GM23338 (cell line): ENCODE data around the gene CRADD. TPM values are rescaled to one million over a fixed set of nuclear protein-coding genes. Genes with fewer than 3 reads are reported as not detected.

Experiments
- ATAC-seq: fragments of 200-7000 bp; cut with Tn5 transposase; 3 replicates; pipeline ENCODE4 v1.9.1; 2020
- DNase-seq: peaks from one replicate; pipeline ENCODE4 v3.0.0-alpha.2; 2015; ENCODE audit warnings: low spot score
- H2AFZ ChIP-seq: fragments of 200-600 bp; sonication (generic); 2 replicates; pipeline ENCODE4 v1.8.0; 2016; ENCODE audit warnings: antibody characterized with exemption, mild to moderate bottlenecking, moderate library complexity
- H3F3A ChIP-seq: fragments of 200-600 bp; sonication (generic); replicated peaks from 2 replicates; pipeline ENCODE4 v1.8.0; 2017; ENCODE audit warnings: antibody characterized with exemption, mixed run types, low read depth
- H3K27ac ChIP-seq: fragments of 200-600 bp; sonication (generic); 2 replicates; pipeline ENCODE4 v1.6.1; 2016; ENCODE audit warnings: low read depth
- H3K27me3 ChIP-seq: fragments of 200-600 bp; sonication (generic); 2 replicates; pipeline ENCODE4 v1.8.0; 2016; ENCODE audit warnings: mild to moderate bottlenecking, mixed run types, moderate library complexity; ENCODE audit not compliant: insufficient read depth
- H3K36me3 ChIP-seq: fragments of 200-600 bp; sonication (generic); 2 replicates; pipeline ENCODE4 v1.8.0; 2016; ENCODE audit warnings: mild to moderate bottlenecking; ENCODE audit not compliant: insufficient read depth
- H3K4me1 ChIP-seq: fragments of 200-600 bp; sonication (generic); 2 replicates; pipeline ENCODE4 v1.8.0; 2016; ENCODE audit warnings: mild to moderate bottlenecking, moderate library complexity; ENCODE audit not compliant: insufficient read depth
- H3K4me2 ChIP-seq: fragments of 200-600 bp; sonication (generic); 2 replicates; pipeline ENCODE4 v1.7.1; 2017; ENCODE audit warnings: mixed run types
- H3K4me3 ChIP-seq: fragments of 200-600 bp; sonication (generic); 2 replicates; pipeline ENCODE4 v1.6.1; 2016; ENCODE audit warnings: mixed run types
- H3K79me2 ChIP-seq: fragments of 200-600 bp; sonication (generic); replicated peaks from 2 replicates; pipeline ENCODE4 v1.8.0; 2017; ENCODE audit warnings: mild to moderate bottlenecking; ENCODE audit not compliant: insufficient read depth
- H3K9me2 ChIP-seq: fragments of 200-600 bp; sonication (generic); 2 replicates; pipeline ENCODE4 v1.8.0; 2017; ENCODE audit not compliant: insufficient read depth
- H4K20me1 ChIP-seq: fragments of 200-600 bp; sonication (generic); replicated peaks from 2 replicates; pipeline ENCODE4 v1.8.0; 2017; ENCODE audit warnings: mild to moderate bottlenecking; ENCODE audit not compliant: insufficient read depth
- H3K27ac Mint-ChIP-seq: 2 replicates; pipeline ENCODE4 v1.8.0; 2020; ENCODE audit warnings: inconsistent platforms, mild to moderate bottlenecking, moderate library complexity, mixed read lengths
- H3K27me3 Mint-ChIP-seq: 3 replicates; pipeline ENCODE4 v1.8.0; 2022; ENCODE audit warnings: low read depth, mild to moderate bottlenecking, moderate library complexity, mixed read lengths, inconsistent platforms; ENCODE audit not compliant: insufficient read depth, poor library complexity
- H3K36me3 Mint-ChIP-seq: 3 replicates; pipeline ENCODE4 v1.8.0; 2021; ENCODE audit warnings: low read depth, mild to moderate bottlenecking, inconsistent platforms, moderate library complexity, mixed read lengths
- H3K4me1 Mint-ChIP-seq: 3 replicates; pipeline ENCODE4 v1.8.0; 2020; ENCODE audit warnings: mild to moderate bottlenecking, inconsistent platforms, mixed read lengths
- H3K4me3 Mint-ChIP-seq: 3 replicates; pipeline ENCODE4 v1.8.0; 2021; ENCODE audit warnings: moderate library complexity, mild to moderate bottlenecking, inconsistent platforms, mixed read lengths
- H3K9me3 Mint-ChIP-seq: 3 replicates; pipeline ENCODE4 v1.8.0; 2020; ENCODE audit warnings: moderate library complexity, mild to moderate bottlenecking, inconsistent platforms, mixed read lengths
- CREB1 ChIP-seq: fragments of 250-450 bp; sonication (Bioruptor Pico); IDR thresholded peaks from 2 replicates; pipeline ENCODE4 v1.5.0; 2020; ENCODE audit warnings: low read depth, mild to moderate bottlenecking, moderate library complexity
- CTCF ChIP-seq, 2 experiments: fragments of 200-600 bp in 1 of 2; sonication (generic) in 1 of 2; conservative IDR thresholded peaks; 2 replicates each; pipeline versions ENCODE4 v1.5.1 to v1.6.1; 2016 to 2017; ENCODE audit warnings: antibody characterized with exemption in 2 of 2, low read depth in 2 of 2, mild to moderate bottlenecking in 2 of 2, moderate library complexity in 1 of 2
- ETS1 ChIP-seq: IDR thresholded peaks from 2 replicates; pipeline ENCODE4 v1.6.1; 2016; ENCODE audit warnings: antibody characterized with exemption
- NANOG ChIP-seq: IDR thresholded peaks from 2 replicates; pipeline ENCODE4 v1.6.1; 2016; ENCODE audit warnings: antibody characterized with exemption, borderline replicate concordance
- POLR2AphosphoS5 ChIP-seq: IDR thresholded peaks from 2 replicates; pipeline ENCODE4 v1.6.1; 2016; ENCODE audit warnings: antibody characterized with exemption, low read depth
- REST ChIP-seq: IDR thresholded peaks from one replicate; pipeline ENCODE4 v1.6.1; 2018; ENCODE audit warnings: antibody characterized with exemption; ENCODE audit not compliant: unreplicated experiment
- STAT1 ChIP-seq: IDR thresholded peaks from one replicate; pipeline ENCODE4 v1.6.1; 2016; ENCODE audit warnings: antibody characterized with exemption; ENCODE audit not compliant: unreplicated experiment
- ZNF462 ChIP-seq: fragments of 250-450 bp; sonication (Bioruptor Pico); IDR thresholded peaks from 2 replicates; pipeline ENCODE4 v1.5.0; 2020; ENCODE audit warnings: mild to moderate bottlenecking, moderate library complexity
- polyA plus RNA-seq: library from polyadenylated mRNA; unstranded; fragments of >200 nt; fragmentation: Nextera tagmentation; extraction: Ambion mirVana; gene quantifications from 2 replicates; pipeline ENCODE4 v1.2.1, GENCODE V29; 2016
- total RNA-seq: library from RNA; depleted of rRNA; stranded (reverse); fragments of >200 nt; shearing (Covaris generic); gene quantifications from 2 replicates; pipeline ENCODE4 v1.2.3, GENCODE V29; 2014

Gene CRADD
- total and polyA plus RNA-seq, 2 experiments from 2014 or later, result 6.3 to 27.9 TPM

GRCh38 chr12:93742110-93742934 lies 65.1 kb downstream of the CRADD start:
- H3K36me3 ChIP-seq, result no peaks in the 10 kb centered on the region
- H3K9me3 Mint-ChIP-seq, result no peaks in the 10 kb centered on the region
- H3K79me2 ChIP-seq, result no peaks in the 10 kb centered on the region
- H2AFZ ChIP-seq, result peak overlapping the region; percentile 78; the same call in 1 of the 2 replicates
- no peaks in the 10 kb centered on the region for H3K36me3 Mint-ChIP-seq
- peak overlapping the region; percentile 86 for H3K4me3 Mint-ChIP-seq
- no peaks in the 10 kb centered on the region for H3K27me3 ChIP-seq
- TF ChIP-seq REST (no peak), ETS1 (0 out of 2 replicates have a peak, but pooled peaks have one; percentile 15), POLR2AphosphoS5 (no peak), STAT1 (no peak), CREB1 (CRISPR knock-in tag) (no peak), CTCF (conservative IDR thresholded peaks at IDR 0.05; ENCODE audit: low read depth in 2 of 2) (peak; percentile 28 to 34; a peak in 3 of 4 replicates), ZNF462 (CRISPR knock-in tag) (no peak), NANOG (no peak)
- DNase-seq (peak; percentile 70), ATAC-seq (peak; percentile 88)
- H4K20me1 ChIP-seq, result no peaks in the 10 kb centered on the region
- H3K27ac ChIP-seq, result peak overlapping the region; percentile 87
- peak overlapping the region; percentile 85 for H3K4me2 ChIP-seq
- H3K4me3 ChIP-seq, result peak overlapping the region; percentile 59
- H3K4me1 ChIP-seq, result peaks cover 46% of the 10 kb centered on the region
- peaks cover 60% of the 10 kb centered on the region for H3K4me1 Mint-ChIP-seq
- H3K27ac Mint-ChIP-seq, result peak overlapping the region; percentile 99
- H3K9me2 ChIP-seq, result no peaks in the 10 kb centered on the region
- peaks cover 5% of the 10 kb centered on the region for H3K27me3 Mint-ChIP-seq
- no peaks in the 10 kb centered on the region for H3F3A ChIP-seq
